Spleen (tissue), 7 donors: ENCODE measurements around the gene PDIA5.

Experiments used
- POLR2A ChIP-seq, 3 donors: fragments of 450-650 bp; IDR thresholded peaks; one replicate each; pipeline ENCODE4 v1.5.1; 2017; ENCODE audit warnings: antibody characterized with exemption in 3 of 3, mild to moderate bottlenecking in 1 of 3
- POLR2AphosphoS5 ChIP-seq, 3 donors: sonication (generic); formaldehyde crosslinking; IDR thresholded peaks; one replicate each; pipeline ENCODE4 v1.5.1; 2017; ENCODE audit warnings: antibody characterized with exemption in 3 of 3
- TF ChIP-seq, protein P1 (sequence below), 11 experiments: fragments of 200-600 bp in 7 of 11; fragments of 450-650 bp in 4 of 11; sonication (generic) in 4 of 11; IDR thresholded peaks in 8 of 11; conservative IDR thresholded peaks in 3 of 11; 1 replicate in 7 of 11; 2 replicates in 4 of 11; pipeline versions ENCODE4 v1.4.0 to v1.8.0; 2016 to 2021; ENCODE audit warnings: antibody characterized with exemption in 11 of 11, inconsistent platforms in 4 of 11, mild to moderate bottlenecking in 1 of 11
- donor health status: DM: no; HTN: no; CAD: no; lungs with moderate emphysema.
- donor health status: DM: no; HTN: no; CAD: no.
- donor health status: DM: no; HTN: no; CAD: no.

- TF ChIP-seq, protein P1, sequence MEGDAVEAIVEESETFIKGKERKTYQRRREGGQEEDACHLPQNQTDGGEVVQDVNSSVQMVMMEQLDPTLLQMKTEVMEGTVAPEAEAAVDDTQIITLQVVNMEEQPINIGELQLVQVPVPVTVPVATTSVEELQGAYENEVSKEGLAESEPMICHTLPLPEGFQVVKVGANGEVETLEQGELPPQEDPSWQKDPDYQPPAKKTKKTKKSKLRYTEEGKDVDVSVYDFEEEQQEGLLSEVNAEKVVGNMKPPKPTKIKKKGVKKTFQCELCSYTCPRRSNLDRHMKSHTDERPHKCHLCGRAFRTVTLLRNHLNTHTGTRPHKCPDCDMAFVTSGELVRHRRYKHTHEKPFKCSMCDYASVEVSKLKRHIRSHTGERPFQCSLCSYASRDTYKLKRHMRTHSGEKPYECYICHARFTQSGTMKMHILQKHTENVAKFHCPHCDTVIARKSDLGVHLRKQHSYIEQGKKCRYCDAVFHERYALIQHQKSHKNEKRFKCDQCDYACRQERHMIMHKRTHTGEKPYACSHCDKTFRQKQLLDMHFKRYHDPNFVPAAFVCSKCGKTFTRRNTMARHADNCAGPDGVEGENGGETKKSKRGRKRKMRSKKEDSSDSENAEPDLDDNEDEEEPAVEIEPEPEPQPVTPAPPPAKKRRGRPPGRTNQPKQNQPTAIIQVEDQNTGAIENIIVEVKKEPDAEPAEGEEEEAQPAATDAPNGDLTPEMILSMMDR (IDR thresholded peaks at IDR 0.05 in 8 of 11, conservative IDR thresholded peaks at IDR 0.05 in 3 of 11), result no peak
- TF ChIP-seq POLR2AphosphoS5 (IDR thresholded peaks at IDR 0.05), result no peak
- no peak for TF ChIP-seq POLR2A (IDR thresholded peaks at IDR 0.05)
Measured at GRCh38 chr3:123075359-123075758, 8.5 kb downstream of the PDIA5 start.
